Thoracic aorta (tissue), 2 donors: ENCODE measurements around the gene HNRNPH1. TPM values are rescaled to one million over a fixed set of nuclear protein-coding genes. Genes with fewer than 3 reads are reported as not detected.
A peak's percentile ranks its signal among the peaks of the same experiment; 100 is the strongest.

Source experiments
- ATAC-seq: fragments of 150-250 bp; one replicate; pipeline ENCODE4 v1.8.0; 2017; ENCODE audit warnings: low read depth; ENCODE audit not compliant: insufficient number of reproducible peaks, low FRiP score
- DNase-seq: peaks from one replicate; pipeline ENCODE4 v3.0.0-alpha.2; 2020; ENCODE audit warnings: low spot score
- H3K27ac ChIP-seq, 2 donors: fragments of 200-600 bp; sonication (generic); 1 replicate in 1 of 2; 2 replicates in 1 of 2; pipeline ENCODE4 v1.5.1; 2016; ENCODE audit warnings: mild to moderate bottlenecking in 2 of 2, moderate library complexity in 2 of 2
- H3K27me3 ChIP-seq: fragments of 200-600 bp; sonication (generic); replicated peaks from 2 replicates; pipeline ENCODE4 v1.6.0; 2016; ENCODE audit warnings: mild to moderate bottlenecking; ENCODE audit not compliant: insufficient read depth
- H3K36me3 ChIP-seq: fragments of 200-600 bp; sonication (generic); one replicate; pipeline ENCODE4 v1.5.1; 2016
- H3K4me1 ChIP-seq, 2 donors: fragments of 200-600 bp; sonication (generic); 1 replicate in 1 of 2; 2 replicates in 1 of 2; pipeline versions ENCODE4 v1.5.1 to v1.6.0; 2016; ENCODE audit warnings: low read depth in 2 of 2, mild to moderate bottlenecking in 1 of 2; ENCODE audit not compliant: control insufficient read depth in 1 of 2
- H3K4me3 ChIP-seq: fragments of 200-600 bp; sonication (generic); 2 replicates; pipeline ENCODE4 v1.5.1; 2016; ENCODE audit warnings: mild to moderate bottlenecking
- H3K9me3 ChIP-seq: fragments of 200-600 bp; sonication (generic); 2 replicates; pipeline ENCODE4 v1.5.1; 2016
- CTCF ChIP-seq: fragments of 200-600 bp; sonication (generic); IDR thresholded peaks from one replicate; pipeline ENCODE4 v1.5.1; 2019; ENCODE audit warnings: antibody characterized with exemption
- total RNA-seq, 2 donors: library from RNA; depleted of rRNA; stranded (reverse); fragments of >200 nt; gene quantifications; one replicate each; pipeline versions ENCODE4 v1.1.0 to v1.2.3, GENCODE V29; 2016

The HNRNPH1 gene
- total RNA-seq, 2 donors from 2014 or later, result 442 to 785 TPM

GRCh38 chr5:179619776-179620175, 3.7 kb downstream of the HNRNPH1 start:
- DNase-seq (no peak), ATAC-seq (no peak)
- Histone ChIP-seq H3K4me3 (peak overlapping the region; percentile 100), H3K4me1 (peaks cover 51 to 69% of the 10 kb centered on the region in 2 donors), H3K9me3 (no peaks in the 10 kb centered on the region), H3K36me3 (peaks cover 54% of the 10 kb centered on the region), H3K27ac (no peak overlapping the region), H3K27me3 (no peaks in the 10 kb centered on the region)
- no peak for TF ChIP-seq CTCF

- Histone ChIP-seq H3K36me3 (peaks cover 61% of the 10 kb centered on the region), H3K4me3 (peak overlapping the region; percentile 100), H3K27ac (no peak overlapping the region), H3K4me1 (peaks cover 45 to 62% of the 10 kb centered on the region in 2 donors), H3K9me3 (no peaks in the 10 kb centered on the region), H3K27me3 (no peaks in the 10 kb centered on the region)
- TF ChIP-seq CTCF, result no peak
- ATAC-seq, result no peak
- no peak for DNase-seq
Observed at GRCh38 chr5:179618923-179619554, 4.4 kb downstream of the HNRNPH1 start.

GRCh38 chr5:179617930-179618329, 5.5 kb downstream of the HNRNPH1 start:
- DNase-seq (no peak), ATAC-seq (no peak)

GRCh38 chr5:179616002-179616594, 7.4 kb downstream of the HNRNPH1 start:
- no peak for ATAC-seq
- no peak for TF ChIP-seq CTCF

More at GRCh38 chr5:179617930-179618329, 5.5 kb downstream of the HNRNPH1 start:
- H3K4me1 ChIP-seq, result peaks cover 45 to 62% of the 10 kb centered on the region in 2 donors
- H3K27me3 ChIP-seq, result no peaks in the 10 kb centered on the region
- peaks cover 72% of the 10 kb centered on the region for H3K36me3 ChIP-seq
- no peaks in the 10 kb centered on the region for H3K9me3 ChIP-seq
- TF ChIP-seq CTCF, result no peak
- no peak overlapping the region for H3K27ac ChIP-seq
- H3K4me3 ChIP-seq, result no peak overlapping the region

GRCh38 chr5:179615203-179615602, 8.3 kb downstream of the HNRNPH1 start:
- no peak for TF ChIP-seq CTCF
- Histone ChIP-seq H3K9me3 (no peaks in the 10 kb centered on the region), H3K4me3 (no peak overlapping the region), H3K27ac (no peak overlapping the region), H3K27me3 (no peaks in the 10 kb centered on the region), H3K36me3 (peaks cover 78% of the 10 kb centered on the region), H3K4me1 (peaks cover 28 to 56% of the 10 kb centered on the region in 2 donors)
- ATAC-seq, result no peak
- DNase-seq, result no peak

More at GRCh38 chr5:179616002-179616594, 7.4 kb downstream of the HNRNPH1 start:
- Histone ChIP-seq H3K4me1 (peaks cover 37 to 61% of the 10 kb centered on the region in 2 donors), H3K4me3 (no peak overlapping the region), H3K9me3 (no peaks in the 10 kb centered on the region), H3K27me3 (no peaks in the 10 kb centered on the region), H3K36me3 (peaks cover 78% of the 10 kb centered on the region), H3K27ac (no peak overlapping the region)
- DNase-seq, result no peak
